ENCODE data around the gene ULK4. TPM values are rescaled to one million over a fixed set of nuclear protein-coding genes. Genes with fewer than 3 reads are reported as not detected.

Gene ULK4
- total RNA-seq, 1 experiment from 2014 or later: 14.3 TPM

DNA sequence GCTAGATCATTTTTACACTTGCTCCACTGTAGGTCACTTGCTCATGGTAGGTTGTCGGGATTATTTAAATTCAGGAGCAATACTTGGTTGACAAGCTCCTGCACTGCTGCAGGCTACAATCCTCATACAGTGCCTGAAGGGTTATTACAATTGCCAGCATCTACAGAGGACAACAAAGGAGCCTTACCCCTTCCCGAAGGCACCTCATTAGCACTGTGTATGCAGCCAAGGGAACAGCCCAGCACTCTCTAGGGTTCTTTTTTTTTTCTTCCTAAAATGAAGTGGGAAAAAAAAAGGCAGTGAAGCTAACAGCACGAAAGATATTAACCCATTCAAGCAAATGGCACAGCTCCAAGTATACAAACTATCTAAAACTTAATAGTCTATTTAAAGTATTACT is 142.7 kb downstream of the ULK4 start:
- no peaks in the 10 kb centered on the region for H3K9me3 ChIP-seq (ENCODE audit: control insufficient read depth, insufficient read depth, low read depth, low read length)
- no peak overlapping the region for H3K27ac ChIP-seq (ENCODE audit: low read length)
- DNase-seq (ENCODE audit: low read depth, low spot score): no peak
- H3K36me3 ChIP-seq (ENCODE audit: control insufficient read depth, insufficient read depth, low read length): no peaks in the 10 kb centered on the region
- in situ Hi-C loops (cut with HindIII; ENCODE audit: low pct_unique_long_range_greater_than_20kb, low sequenced_read_pairs) (no loop called here), intact Hi-C loops (cut with micrococcal nuclease; ENCODE audit: unreplicated experiment) (no loop called here)
- ATAC-seq: no peak
- CTCF ChIA-PET: interaction anchor here (0.5 kb wide), 1 partner anchor 49 kb away, joined by 3 read pairs; no protein-coding TSS in a partner anchor
- H3K4me3 ChIP-seq (ENCODE audit: low read depth in 2 of 2, low read length in 2 of 2): no peak overlapping the region
- H3K4me1 ChIP-seq (ENCODE audit: control insufficient read depth, insufficient read depth, low read length): no peaks in the 10 kb centered on the region
- no peak for TF ChIP-seq CTCF (IDR thresholded peaks at IDR 0.05)
- TF ChIP-seq, protein P1, sequence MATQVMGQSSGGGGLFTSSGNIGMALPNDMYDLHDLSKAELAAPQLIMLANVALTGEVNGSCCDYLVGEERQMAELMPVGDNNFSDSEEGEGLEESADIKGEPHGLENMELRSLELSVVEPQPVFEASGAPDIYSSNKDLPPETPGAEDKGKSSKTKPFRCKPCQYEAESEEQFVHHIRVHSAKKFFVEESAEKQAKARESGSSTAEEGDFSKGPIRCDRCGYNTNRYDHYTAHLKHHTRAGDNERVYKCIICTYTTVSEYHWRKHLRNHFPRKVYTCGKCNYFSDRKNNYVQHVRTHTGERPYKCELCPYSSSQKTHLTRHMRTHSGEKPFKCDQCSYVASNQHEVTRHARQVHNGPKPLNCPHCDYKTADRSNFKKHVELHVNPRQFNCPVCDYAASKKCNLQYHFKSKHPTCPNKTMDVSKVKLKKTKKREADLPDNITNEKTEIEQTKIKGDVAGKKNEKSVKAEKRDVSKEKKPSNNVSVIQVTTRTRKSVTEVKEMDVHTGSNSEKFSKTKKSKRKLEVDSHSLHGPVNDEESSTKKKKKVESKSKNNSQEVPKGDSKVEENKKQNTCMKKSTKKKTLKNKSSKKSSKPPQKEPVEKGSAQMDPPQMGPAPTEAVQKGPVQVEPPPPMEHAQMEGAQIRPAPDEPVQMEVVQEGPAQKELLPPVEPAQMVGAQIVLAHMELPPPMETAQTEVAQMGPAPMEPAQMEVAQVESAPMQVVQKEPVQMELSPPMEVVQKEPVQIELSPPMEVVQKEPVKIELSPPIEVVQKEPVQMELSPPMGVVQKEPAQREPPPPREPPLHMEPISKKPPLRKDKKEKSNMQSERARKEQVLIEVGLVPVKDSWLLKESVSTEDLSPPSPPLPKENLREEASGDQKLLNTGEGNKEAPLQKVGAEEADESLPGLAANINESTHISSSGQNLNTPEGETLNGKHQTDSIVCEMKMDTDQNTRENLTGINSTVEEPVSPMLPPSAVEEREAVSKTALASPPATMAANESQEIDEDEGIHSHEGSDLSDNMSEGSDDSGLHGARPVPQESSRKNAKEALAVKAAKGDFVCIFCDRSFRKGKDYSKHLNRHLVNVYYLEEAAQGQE (IDR thresholded peaks at IDR 0.05; ENCODE audit: insufficient read depth in 1 of 2, low read depth in 2 of 2, low read length in 1 of 2): no peak
- no peak for TF ChIP-seq TCF7L2 (IDR thresholded peaks at IDR 0.05; ENCODE audit: low read depth, low read length)
- no TSS peak for BruUV-seq (replicated peaks)
- POLR2A ChIA-PET: no interaction called here
- H3K27me3 ChIP-seq (ENCODE audit: control insufficient read depth, insufficient read depth, low read length): no peaks in the 10 kb centered on the region

GRCh38 chr3:41808618-41809017 is 153.3 kb downstream of the ULK4 start:
- H3K4me1 ChIP-seq (ENCODE audit: control insufficient read depth, insufficient read depth, low read length): no peaks in the 10 kb centered on the region
- no peaks in the 10 kb centered on the region for H3K27me3 ChIP-seq (ENCODE audit: control insufficient read depth, insufficient read depth, low read length)
- H3K27ac ChIP-seq (ENCODE audit: low read length): no peak overlapping the region
- no peak for DNase-seq (ENCODE audit: low read depth, low spot score)
- in situ Hi-C loops (cut with HindIII; ENCODE audit: low pct_unique_long_range_greater_than_20kb, low sequenced_read_pairs): no loop called here
- ChIA-PET CTCF (no interaction called here), POLR2A (interaction anchor here (0.7 kb wide), 1 partner anchor 416 kb away, joined by 8 read pairs; no protein-coding TSS in a partner anchor)
- TF ChIP-seq SIN3A (IDR thresholded peaks at IDR 0.05; ENCODE audit: borderline replicate concordance, insufficient read depth, low read depth, low read length): no peak
- TF ChIP-seq CTCF (IDR thresholded peaks at IDR 0.05): no peak
- no peak for TF ChIP-seq TCF7L2 (IDR thresholded peaks at IDR 0.05; ENCODE audit: low read depth, low read length)
- TF ChIP-seq, protein P1 (IDR thresholded peaks at IDR 0.05; ENCODE audit: insufficient read depth in 1 of 2, low read depth in 2 of 2, low read length in 1 of 2): no peak
- TF ChIP-seq POLR2AphosphoS5 (IDR thresholded peaks at IDR 0.05; ENCODE audit: low read depth, low read length): no peak
- H3K9me3 ChIP-seq (ENCODE audit: control insufficient read depth, insufficient read depth, low read depth, low read length): no peaks in the 10 kb centered on the region
- no TSS peak for BruUV-seq (replicated peaks)
- intact Hi-C loops (cut with micrococcal nuclease; ENCODE audit: unreplicated experiment): no loop called here
- ATAC-seq: no peak
- H3K36me3 ChIP-seq (ENCODE audit: control insufficient read depth, insufficient read depth, low read length): no peaks in the 10 kb centered on the region
- H3K4me3 ChIP-seq (ENCODE audit: low read depth in 2 of 2, low read length in 2 of 2): no peak overlapping the region
